MM.1S (cell line): ENCODE measurements around the gene BID.
"Not testable (repeated sequence)": the region's sequence is repeated elsewhere in the genome, so short reads cannot be mapped to it uniquely, and the experiment has no call there.

Experiments used
- DNase-seq: peaks from one replicate; pipeline ENCODE4 v3.0.0-alpha.2; 2015
- H2AFZ ChIP-seq: fragments of 300-600 bp; sonication (generic); 2 replicates; pipeline ENCODE4 v1.6.0; 2016; ENCODE audit warnings: antibody characterized with exemption, low read length
- H3F3A ChIP-seq: fragments of 300-600 bp; sonication (generic); 2 replicates; pipeline ENCODE4 v1.6.1; 2016; ENCODE audit warnings: mild to moderate bottlenecking, antibody characterized with exemption, low read length, moderate library complexity, mixed read lengths; ENCODE audit not compliant: insufficient read depth
- H3K27ac ChIP-seq: fragments of 300-600 bp; sonication (generic); 2 replicates; pipeline ENCODE4 v1.5.1; 2016; ENCODE audit warnings: mild to moderate bottlenecking, low read length
- H3K27me3 ChIP-seq: fragments of 300-600 bp; sonication (generic); replicated peaks from 2 replicates; pipeline ENCODE4 v1.6.0; 2016; ENCODE audit warnings: low read length; ENCODE audit not compliant: insufficient read depth
- H3K36me3 ChIP-seq: fragments of 300-600 bp; sonication (generic); replicated peaks from 2 replicates; pipeline ENCODE4 v1.6.1; 2016; ENCODE audit warnings: mild to moderate bottlenecking, low read length, mixed read lengths; ENCODE audit not compliant: insufficient read depth
- H3K4me1 ChIP-seq: fragments of 300-600 bp; sonication (generic); 2 replicates; pipeline ENCODE4 v1.6.1; 2016; ENCODE audit warnings: low read length, mixed read lengths
- H3K4me2 ChIP-seq: fragments of 300-600 bp; sonication (generic); 2 replicates; pipeline ENCODE4 v1.6.0; 2016; ENCODE audit warnings: low read depth, low read length
- H3K4me3 ChIP-seq: fragments of 300-600 bp; sonication (generic); 2 replicates; pipeline ENCODE4 v1.5.1; 2016; ENCODE audit warnings: low read length, mixed read lengths
- H3K79me2 ChIP-seq: fragments of 300-600 bp; sonication (generic); 2 replicates; pipeline ENCODE4 v1.6.1; 2016; ENCODE audit warnings: mixed run types, low read length, mixed read lengths
- H3K9ac ChIP-seq: fragments of 300-600 bp; sonication (generic); 2 replicates; pipeline ENCODE4 v1.6.1; 2016; ENCODE audit warnings: low read length, mixed read lengths
- H3K9me2 ChIP-seq: fragments of 300-600 bp; sonication (generic); replicated peaks from 2 replicates; pipeline ENCODE4 v1.6.1; 2016; ENCODE audit warnings: mild to moderate bottlenecking, low read length, mixed read lengths; ENCODE audit not compliant: insufficient read depth
- H3K9me3 ChIP-seq: fragments of 300-600 bp; sonication (generic); replicated peaks from 2 replicates; pipeline ENCODE4 v1.6.1; 2016; ENCODE audit warnings: mild to moderate bottlenecking, low read length, mixed read lengths; ENCODE audit not compliant: insufficient read depth
- H4K20me1 ChIP-seq: fragments of 300-600 bp; sonication (generic); 2 replicates; pipeline ENCODE4 v1.6.1; 2016; ENCODE audit warnings: mild to moderate bottlenecking, low read length, moderate library complexity, mixed read lengths; ENCODE audit not compliant: insufficient read depth
- EZH2 ChIP-seq: fragments of 300-600 bp; sonication (generic); optimal IDR thresholded peaks from 2 replicates; pipeline ENCODE3; 2017; ENCODE audit warnings: low read depth, mild to moderate bottlenecking, antibody characterized with exemption, low read length, mixed read lengths
- EZH2phosphoT487 ChIP-seq: fragments of 300-600 bp; sonication (generic); IDR thresholded peaks from 2 replicates; pipeline ENCODE4 v1.6.1; 2018; ENCODE audit warnings: antibody characterized with exemption, low read length
- TF ChIP-seq, protein P1 (sequence below): fragments of 300-600 bp; sonication (generic); IDR thresholded peaks from 2 replicates; pipeline ENCODE4 v1.5.1; 2016; ENCODE audit warnings: antibody characterized with exemption, low read length, mixed read lengths

BID gene

DNA sequence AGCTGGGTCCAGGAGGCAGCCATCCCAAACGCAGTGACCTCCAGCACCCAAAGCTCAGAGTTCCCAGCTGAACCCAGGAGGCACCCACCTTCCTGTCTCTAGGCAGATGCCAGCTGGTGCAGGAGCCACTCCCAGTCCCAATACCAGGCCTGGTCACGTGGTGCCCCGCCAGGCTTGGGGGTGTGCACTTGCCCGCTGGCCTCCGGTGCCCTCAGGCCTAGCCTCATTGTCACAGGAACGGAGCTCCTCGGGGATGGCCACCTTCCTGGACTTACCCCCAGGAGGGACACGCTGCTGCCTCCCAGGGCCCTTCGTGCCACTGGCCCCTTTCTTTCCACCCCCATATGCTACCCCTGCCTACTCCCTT is 4.6 kb downstream of the BID start:
- Histone ChIP-seq H3K79me2 (peaks cover 86% of the 10 kb centered on the region), H3K36me3 (no peaks in the 10 kb centered on the region), H3K4me3 (no peak overlapping the region), H3F3A (no peaks in the 10 kb centered on the region), H4K20me1 (peaks cover 6% of the 10 kb centered on the region), H3K9me3 (no peaks in the 10 kb centered on the region), H3K4me1 (peaks cover 11% of the 10 kb centered on the region; the same call in 1 of the 2 replicates), H3K9ac (no peak overlapping the region), H3K27ac (no peak overlapping the region), H3K27me3 (no peaks in the 10 kb centered on the region), H2AFZ (no peak overlapping the region), H3K4me2 (no peak overlapping the region), H3K9me2 (no peaks in the 10 kb centered on the region)
- TF ChIP-seq, protein P1, sequence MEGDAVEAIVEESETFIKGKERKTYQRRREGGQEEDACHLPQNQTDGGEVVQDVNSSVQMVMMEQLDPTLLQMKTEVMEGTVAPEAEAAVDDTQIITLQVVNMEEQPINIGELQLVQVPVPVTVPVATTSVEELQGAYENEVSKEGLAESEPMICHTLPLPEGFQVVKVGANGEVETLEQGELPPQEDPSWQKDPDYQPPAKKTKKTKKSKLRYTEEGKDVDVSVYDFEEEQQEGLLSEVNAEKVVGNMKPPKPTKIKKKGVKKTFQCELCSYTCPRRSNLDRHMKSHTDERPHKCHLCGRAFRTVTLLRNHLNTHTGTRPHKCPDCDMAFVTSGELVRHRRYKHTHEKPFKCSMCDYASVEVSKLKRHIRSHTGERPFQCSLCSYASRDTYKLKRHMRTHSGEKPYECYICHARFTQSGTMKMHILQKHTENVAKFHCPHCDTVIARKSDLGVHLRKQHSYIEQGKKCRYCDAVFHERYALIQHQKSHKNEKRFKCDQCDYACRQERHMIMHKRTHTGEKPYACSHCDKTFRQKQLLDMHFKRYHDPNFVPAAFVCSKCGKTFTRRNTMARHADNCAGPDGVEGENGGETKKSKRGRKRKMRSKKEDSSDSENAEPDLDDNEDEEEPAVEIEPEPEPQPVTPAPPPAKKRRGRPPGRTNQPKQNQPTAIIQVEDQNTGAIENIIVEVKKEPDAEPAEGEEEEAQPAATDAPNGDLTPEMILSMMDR, result no peak
- no peak for TF ChIP-seq EZH2phosphoT487
- TF ChIP-seq EZH2, result no peak
- no peak for DNase-seq

DNA sequence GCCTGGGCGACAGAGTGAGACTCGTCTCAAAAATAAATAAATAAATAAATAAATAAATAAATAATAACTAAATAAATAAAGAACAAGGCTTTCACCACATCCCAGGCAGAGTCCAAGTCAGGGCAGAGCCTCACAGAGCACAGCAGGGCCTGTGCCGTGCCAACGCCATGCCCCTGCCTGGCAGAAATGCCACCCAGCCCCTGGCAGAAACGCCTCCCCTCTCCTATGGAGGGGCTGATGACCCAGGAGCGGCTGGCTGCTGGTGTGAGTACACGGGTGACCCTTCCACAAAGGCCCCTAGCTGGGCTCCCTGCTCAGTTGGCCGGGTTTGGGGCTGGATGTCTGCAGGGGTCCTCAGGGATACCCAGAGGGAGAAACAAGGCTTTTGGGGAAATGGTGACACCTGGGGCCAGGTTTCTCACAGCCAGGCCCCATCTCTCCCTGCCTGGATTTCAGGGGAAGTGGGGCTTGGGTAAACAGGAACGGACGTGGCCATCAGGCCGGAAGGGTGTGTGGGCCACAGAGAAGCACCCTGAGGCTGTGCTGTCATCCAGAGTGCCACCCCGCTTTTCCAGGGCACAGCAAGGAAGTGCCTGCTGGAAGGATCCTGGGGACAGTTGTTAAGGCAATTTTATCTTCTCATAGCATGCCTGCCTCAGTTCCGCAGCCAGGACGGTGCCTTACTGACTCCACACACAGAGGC is 5.1 kb downstream of the BID start:
- H3K9ac ChIP-seq, result no peak overlapping the region
- H3K9me3 ChIP-seq, result no peaks in the 10 kb centered on the region
- peaks cover 11% of the 10 kb centered on the region; the same call in 1 of the 2 replicates for H3K4me1 ChIP-seq
- H3K79me2 ChIP-seq, result peaks cover 92% of the 10 kb centered on the region
- no peaks in the 10 kb centered on the region for H3F3A ChIP-seq
- H2AFZ ChIP-seq, result no peak overlapping the region
- H3K4me2 ChIP-seq, result no peak overlapping the region
- no peak overlapping the region for H3K4me3 ChIP-seq
- no peak for TF ChIP-seq EZH2phosphoT487
- H3K36me3 ChIP-seq, result no peaks in the 10 kb centered on the region
- no peaks in the 10 kb centered on the region for H3K9me2 ChIP-seq
- no peak for DNase-seq
- peaks cover 6% of the 10 kb centered on the region for H4K20me1 ChIP-seq
- no peaks in the 10 kb centered on the region for H3K27me3 ChIP-seq
- H3K27ac ChIP-seq, result no peak overlapping the region

DNA sequence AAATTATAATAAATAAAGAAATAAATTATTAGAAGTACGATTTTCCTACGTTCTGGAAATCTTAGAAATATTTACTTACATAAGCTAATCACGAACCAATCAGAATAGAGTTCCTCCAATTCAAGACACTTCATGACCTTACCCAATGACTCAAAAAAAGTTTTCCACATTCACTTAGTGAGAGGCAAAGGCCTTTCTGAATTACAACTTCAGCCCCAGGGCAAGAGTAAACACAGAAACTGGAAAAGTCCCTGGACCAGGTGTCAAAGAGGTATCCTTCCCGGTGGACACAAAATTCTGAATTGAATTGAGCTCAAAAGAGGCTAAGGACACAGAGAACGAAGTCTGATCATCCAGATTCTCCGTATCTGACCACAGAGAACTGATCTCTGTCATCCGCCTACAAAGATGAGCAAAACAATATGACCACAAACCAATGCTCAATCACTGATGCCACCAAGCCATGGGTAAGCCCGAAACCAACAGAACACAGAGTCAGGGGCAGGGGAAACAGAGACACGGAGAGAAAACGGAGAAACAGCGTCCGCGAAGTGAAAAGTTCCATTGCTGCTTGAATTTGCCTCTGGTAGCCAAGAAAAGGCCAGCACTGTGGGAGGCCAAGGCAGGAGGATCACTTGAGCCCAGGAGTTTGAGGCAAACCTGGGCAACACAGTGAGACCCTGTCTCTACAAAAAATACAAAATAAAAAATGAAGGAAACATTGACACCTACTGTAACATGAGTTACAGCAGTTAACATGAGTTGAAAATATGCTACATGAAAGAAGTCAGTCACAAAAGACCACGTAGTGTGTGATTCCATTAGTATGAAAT is 6.8 kb downstream of the BID start:
- H3K4me3 ChIP-seq, result no peak overlapping the region
- H3K36me3 ChIP-seq, result no peaks in the 10 kb centered on the region
- no peaks in the 10 kb centered on the region; the same call in 1 of the 2 replicates for H4K20me1 ChIP-seq
- no peak overlapping the region for H3K27ac ChIP-seq
- no peak overlapping the region for H3K9ac ChIP-seq
- H3K4me1 ChIP-seq, result 0 out of 2 replicates have a peak, but pooled peaks cover 5% of the 10 kb centered on the region
- no peak overlapping the region for H3K4me2 ChIP-seq
- peaks cover 96% of the 10 kb centered on the region for H3K79me2 ChIP-seq
- H3K9me2 ChIP-seq, result no peaks in the 10 kb centered on the region
- TF ChIP-seq EZH2phosphoT487 (no peak), EZH2 (no peak)
- TF ChIP-seq, protein P1, result no peak
- H2AFZ ChIP-seq, result no peak overlapping the region
- DNase-seq, result no peak
- H3K27me3 ChIP-seq, result no peaks in the 10 kb centered on the region
- H3F3A ChIP-seq, result no peaks in the 10 kb centered on the region
- H3K9me3 ChIP-seq, result no peaks in the 10 kb centered on the region

DNA sequence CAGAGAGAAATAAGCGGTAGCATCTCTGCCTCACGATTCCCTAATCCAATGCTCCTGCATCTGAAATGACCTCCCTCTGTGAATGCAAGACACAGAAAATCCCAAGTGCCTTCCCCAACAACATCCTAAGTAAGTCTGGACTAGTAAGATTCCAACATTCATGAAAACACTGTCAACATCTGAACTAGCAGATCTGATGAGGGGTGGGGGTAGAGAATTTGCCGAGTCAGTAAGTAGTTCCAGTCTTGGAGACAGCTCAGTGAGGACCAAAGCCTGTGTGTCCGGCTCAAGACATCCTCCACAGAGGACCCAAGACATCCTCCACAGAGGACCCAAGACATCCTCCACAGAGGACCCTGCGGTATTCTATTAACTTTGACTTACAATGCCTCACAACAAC is 9.4 kb downstream of the BID start:
- not testable (repeated sequence) for H3F3A ChIP-seq, H3K27ac ChIP-seq, H3K36me3 ChIP-seq, H3K9me3 ChIP-seq, H4K20me1 ChIP-seq, H3K4me2 ChIP-seq, H3K4me1 ChIP-seq, H3K27me3 ChIP-seq, H3K4me3 ChIP-seq, H3K9me2 ChIP-seq, H2AFZ ChIP-seq, H3K9ac ChIP-seq, DNase-seq
- H3K79me2 ChIP-seq, result peaks cover 91% of the 10 kb centered on the region
